Measurements from ENCODE around the gene CASKIN2.
"Not testable (repeated sequence)": the region's sequence is repeated elsewhere in the genome, so short reads cannot be mapped to it uniquely, and the experiment has no call there.

Gene CASKIN2

DNA sequence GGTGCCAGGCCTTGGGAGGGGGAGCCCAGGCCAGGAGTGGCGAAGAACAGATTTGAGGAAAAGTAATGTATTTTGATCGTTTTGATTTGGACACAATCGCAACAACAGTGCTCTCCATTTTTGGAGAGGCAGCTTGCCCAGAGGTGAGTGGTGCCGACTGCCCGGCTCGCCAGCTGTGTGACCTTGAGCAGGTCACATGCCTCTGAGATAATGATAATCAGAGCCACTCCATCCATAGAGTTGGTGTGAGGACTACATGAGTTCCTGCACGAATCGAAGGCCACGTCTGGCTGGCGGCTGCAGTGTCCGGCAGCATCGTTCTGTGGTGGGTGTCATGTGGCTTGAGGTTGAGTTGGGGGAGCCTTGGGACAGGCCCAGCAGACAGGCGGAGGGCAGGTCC lies 30.8 kb upstream of the CASKIN2 start:
- DNase-seq (ENCODE audit: low spot score): no peak

DNA sequence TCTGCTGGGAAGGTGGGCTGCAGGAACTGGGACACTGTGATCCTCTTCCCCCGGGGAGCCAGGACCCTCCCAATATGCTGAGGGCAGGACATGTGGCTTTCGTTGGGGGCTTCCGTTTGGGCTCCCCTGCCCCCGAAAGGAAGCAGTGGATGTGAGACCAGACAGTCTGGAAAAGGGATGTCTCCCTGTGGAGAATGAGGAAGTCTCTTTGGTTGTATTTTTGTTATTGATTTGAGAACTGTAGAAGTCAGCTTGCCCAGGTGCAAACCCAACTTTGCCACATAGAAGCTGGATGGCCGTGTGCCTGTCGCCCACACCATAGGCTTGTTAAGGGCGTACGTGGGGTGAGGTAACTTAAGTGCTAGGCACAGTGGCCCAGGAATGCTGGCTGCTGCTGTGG lies 28.9 kb upstream of the CASKIN2 start:
- no peak for DNase-seq (ENCODE audit: low spot score)

DNA sequence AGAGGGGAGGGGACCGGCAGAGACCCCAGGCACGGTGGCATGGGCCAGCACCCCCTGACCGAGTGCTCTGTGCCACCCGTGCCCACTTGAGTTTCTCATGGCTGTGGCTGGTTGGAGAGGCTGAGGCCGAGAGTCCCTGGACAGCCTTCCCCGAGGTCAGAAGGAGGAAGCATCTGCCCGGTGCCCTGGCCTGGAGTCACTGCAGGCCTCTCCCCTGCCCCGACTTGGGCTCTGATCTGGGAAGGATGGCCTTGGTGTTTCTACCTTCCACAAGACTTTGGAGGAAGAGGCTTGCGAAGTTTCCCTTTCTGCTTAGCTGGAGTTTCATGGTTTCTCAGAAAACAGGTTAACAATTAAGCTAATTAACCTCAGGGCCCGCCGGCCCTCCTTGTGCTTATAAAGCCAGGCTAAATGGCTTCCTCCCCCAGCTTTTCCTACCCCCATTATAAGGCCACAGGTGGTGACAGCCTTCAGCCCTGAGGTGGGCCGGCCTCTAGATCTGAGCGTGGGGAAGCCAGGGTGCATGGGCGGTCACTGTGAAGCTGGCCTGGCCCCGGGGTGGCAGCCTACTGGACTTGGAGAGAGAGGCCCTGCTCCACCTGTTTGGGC lies 27.5 kb upstream of the CASKIN2 start:
- no peak for DNase-seq (ENCODE audit: low spot score)

DNA sequence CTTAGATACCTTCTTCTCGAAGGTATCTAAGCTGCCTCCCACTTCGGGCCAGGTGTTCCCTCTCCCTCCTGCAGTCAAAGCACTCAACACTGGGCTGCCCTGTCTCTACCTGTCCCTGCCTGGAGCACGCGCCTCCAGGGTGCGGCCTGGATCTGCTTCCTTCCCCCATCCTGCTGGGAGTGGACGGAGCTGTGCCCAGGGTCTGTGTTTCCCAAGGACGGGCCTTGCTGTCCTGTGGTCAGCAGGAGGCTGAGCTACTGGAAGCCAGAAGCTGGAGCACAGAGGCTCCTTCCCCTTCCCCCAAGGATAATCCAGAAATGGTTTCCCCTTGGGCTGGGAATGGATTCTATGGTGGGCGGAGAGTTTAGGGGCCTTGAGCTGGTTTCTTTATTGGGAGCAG lies 26.9 kb upstream of the CASKIN2 start:
- DNase-seq (ENCODE audit: low spot score): no peak

DNA sequence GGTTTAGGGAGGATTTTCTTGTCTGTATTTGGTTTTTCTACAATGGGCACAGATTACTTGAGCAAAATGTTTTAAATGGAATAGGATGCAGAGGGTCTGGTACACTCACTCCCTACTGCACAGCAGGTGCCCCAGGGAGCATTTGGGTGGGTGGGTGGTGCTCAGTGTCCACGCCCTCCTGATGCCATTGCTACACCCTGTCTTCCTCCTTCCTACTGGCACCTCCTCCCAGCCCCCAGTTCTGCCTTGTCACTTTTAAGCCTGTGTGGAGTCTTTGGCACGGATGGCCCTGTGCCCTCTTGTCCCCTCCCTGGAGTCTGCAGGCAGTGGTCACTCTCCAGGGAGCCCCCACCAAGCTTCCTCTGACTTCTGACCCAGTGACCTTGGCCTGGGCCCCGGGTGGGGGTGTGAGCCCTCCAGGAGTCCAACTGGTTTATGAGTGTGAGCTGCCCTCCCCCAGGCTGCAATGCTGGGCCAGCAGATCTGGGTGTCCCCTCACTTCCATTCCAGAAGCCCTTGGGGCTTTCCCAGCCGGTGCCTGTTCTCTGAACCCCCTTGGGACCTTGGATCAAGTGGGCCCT lies 25.7 kb upstream of the CASKIN2 start:
- no peak for DNase-seq (ENCODE audit: low spot score)

DNA sequence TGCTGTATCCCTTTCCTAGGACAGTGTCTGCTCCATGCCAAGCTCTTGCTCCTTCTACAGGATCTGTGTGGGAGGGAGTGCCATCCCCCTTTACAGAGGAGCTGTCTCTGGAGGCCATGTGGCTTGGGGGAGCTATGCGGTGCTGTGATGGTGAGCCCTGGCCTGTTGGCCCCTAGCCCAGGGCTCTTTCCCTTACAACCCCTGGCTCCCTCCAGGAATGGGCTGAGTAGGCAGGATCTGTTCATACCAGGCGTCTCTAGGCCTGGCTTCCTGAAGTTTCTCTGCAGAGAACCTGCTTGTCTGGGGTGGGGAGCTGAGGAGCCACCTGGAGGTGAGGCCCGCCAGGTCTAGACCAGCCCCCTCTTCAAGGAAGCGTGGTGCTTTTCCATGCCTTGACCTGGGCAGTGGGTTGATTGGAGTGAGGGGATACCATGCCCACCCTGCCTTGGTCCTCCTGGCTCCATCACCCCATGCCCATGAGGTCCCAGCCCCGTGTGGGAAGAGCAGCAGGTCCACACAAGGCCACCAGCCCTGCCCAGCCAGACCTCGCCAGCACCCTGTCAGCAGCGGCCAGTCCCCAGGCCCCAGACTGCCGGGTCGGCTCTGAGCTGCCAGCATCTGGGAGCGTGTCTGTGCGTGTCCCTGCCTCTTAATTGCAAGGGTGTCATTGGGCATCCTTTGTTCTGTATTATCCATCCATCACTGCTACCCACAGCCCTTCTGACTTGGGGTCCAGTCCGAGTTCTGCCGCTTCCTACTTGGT lies 24.8 kb upstream of the CASKIN2 start:
- no peak for DNase-seq (ENCODE audit: low spot score)

DNA sequence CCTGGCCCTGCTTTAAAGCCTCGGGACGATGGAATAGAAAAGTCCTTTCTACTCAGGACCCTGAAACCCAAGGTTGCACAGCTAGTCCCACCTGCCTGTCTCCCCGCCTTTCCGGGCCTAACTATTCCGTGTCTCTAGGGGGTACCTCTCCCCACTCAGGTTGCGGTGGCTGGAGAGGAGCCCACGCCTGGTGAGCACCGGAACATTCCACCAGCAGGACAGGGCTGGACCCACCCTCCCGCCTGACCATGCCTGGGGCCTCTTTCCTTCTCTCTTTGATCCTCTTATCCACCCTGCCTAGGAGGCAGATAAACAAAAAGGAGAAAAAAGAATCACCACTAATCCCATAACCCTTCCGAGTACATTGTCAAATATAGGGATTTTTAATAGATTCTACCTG lies 21.0 kb upstream of the CASKIN2 start:
- no peak for DNase-seq (ENCODE audit: low spot score)

DNA sequence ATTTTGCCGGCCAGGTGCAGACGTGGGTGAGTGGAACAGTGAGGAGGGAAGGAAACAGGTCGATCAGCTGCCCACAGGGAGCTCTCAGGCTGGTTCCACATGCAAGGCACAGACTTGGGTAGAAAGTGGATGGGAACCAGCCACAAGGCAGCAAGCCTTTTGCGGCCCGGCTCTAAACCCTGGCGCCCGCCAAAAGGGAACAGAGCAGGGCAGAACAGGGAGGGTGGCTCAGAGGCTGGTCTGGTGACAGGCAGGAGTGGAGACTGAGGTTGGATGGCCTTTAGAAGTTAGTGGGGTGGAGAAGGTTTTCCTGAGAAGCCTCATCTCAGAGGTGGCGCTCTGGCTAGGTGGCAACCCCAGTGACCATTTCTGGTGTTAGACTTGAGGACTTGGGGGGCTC lies 20.5 kb upstream of the CASKIN2 start:
- DNase-seq (ENCODE audit: low spot score): no peak

DNA sequence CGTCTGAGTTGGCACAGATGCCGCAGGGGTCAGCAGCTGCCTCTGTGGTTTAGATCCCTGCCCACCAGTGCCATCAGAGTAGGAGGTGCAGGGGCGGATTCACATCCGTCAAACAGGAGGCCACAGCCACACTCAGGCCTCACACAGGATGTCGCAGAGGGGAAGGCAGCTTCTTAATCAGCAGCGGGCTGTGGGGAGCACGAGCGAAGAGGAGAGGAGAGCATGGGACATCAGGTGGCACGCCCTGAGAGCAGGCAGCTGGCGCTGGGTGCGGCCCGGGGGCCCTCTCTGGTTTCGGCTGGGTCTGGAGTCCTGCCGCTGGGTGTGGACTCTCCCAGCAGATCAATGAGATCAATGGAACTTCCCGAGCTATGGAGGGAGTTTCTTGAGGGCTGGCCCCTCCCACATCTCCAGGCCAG lies 19.8 kb upstream of the CASKIN2 start:
- no peak for DNase-seq (ENCODE audit: low spot score)

DNA sequence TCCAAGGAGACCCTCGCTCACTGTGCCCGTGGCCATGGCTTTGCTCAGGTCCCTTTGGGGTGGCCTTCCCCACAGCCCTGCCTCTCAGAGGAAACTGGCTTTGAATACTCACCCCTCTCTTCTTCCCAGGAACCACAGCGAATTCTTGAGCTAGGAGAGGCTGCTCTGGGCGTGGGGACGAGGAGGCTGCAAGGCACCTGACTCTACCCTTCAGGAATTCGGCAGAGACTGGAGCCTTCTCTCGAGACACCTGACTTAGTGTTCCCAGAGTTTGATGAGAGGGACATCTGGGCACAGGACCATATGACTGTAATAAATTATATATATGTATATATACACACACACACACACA lies 16.4 kb upstream of the CASKIN2 start:
- DNase-seq (ENCODE audit: low spot score): no peak

DNA sequence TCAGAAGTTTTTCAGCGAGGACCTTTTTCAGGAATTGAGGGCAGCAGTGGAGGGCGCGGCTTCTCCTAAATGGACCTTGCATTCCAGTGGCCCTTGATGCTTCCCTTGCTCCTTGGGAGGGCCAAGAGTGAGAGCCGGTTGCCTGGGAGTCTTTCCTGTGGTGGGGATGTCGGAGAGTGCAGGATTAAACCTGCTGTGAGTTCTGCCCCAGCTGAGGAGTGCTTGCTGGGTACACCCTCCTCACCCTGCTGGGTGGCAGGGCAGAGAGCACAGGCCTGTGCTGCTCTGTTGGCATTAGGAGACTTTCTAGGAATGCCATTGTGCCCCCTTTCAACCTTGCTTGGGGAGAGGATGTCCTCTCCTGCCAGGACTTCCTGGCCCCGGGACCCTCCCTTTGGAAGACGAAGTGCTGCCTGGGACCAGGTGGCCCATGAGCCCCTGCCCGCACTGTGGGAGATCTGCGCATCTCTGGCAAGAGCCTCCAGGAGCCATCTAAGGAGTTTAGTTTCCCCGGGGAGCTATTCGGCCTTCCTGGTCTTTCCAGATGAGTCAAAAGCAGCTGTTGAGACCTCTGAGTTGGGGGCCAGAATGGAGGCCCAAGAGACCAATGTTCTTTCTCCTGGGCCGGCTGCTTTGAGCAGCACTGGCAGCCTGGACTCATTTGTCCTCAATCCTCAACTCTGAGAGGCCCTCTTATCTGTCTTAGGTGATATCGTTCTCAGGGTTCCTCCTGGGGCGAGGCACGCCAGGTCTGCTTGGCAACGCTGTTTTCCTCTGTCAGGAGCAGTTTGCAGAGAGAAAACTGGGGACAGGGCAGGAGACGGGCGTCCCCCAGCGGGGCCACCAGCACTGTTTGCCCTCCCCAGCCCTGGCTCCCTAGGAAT lies 15.7 kb upstream of the CASKIN2 start:
- DNase-seq (ENCODE audit: low spot score): no peak

DNA sequence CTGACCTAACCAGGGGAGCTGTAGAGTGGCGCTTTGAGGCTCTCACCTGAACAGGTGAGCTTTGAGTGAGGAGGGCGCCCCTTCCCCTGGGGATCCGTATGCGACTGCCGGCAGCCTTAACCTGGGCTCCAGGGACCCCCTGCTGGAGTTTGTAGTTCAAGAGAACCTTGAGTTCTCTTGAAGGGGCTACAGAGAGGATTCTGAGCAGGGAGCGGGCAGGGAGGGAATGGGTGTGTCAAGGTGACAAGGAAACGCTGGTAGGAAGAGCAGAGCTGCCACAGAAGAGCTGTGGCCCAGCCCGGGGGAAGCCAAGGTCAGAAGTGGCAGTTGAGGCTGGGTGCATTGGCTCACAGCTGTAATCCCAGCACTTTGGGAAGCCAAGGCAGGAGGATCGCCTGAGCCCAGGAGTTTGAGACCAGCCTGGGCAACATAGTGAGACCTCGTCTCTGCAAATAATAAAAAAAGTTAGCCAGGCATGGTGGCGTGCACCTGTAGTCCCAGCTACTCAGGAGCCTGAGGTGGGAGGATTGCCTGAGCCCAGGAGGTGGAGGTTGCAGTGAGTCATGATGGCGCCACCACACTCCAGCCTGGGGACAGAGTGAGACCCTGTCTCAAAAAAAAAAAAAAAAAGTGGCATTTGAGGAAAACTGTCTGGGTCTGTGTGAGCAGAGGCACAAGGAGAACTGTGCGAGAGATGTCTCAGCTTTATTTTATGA lies 11.4 kb upstream of the CASKIN2 start:
- DNase-seq (ENCODE audit: low spot score): no peak

DNA sequence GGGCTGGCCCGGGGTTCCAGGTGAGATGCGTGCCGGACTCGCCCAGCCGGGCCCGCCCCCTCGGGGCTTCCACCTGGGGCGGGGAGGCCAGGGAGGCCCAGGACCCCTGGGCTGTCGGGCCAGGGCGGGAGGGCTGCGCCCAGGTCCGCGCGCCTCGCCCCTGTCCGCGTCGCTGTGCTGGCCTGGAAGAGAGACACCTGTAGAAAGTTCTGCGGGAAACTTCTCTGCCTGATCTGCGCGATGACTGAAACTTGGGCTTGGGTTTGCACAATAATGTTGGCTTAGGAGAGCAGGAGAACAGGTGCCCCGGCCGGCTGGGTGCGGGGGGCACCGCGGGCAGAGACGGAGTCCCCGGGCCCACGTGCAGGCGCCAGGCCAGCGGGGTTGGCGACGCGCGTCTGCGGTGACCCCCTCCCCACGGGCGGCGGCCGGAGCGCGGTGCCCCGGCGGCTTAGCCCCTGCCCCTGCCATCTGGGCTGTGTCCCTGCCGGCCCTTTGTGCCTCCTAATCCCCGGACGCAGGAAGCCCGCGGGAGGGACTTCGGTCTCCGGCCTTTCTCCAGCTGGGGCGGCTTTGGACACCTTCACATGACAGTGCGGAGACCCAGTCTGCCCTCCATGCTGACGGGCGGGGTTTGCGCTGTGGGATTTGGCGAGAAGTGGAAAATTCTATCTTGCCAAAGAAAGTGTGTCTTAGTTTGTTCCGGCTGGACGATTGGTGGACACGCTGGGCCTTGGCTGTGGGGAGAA lies 10.6 kb upstream of the CASKIN2 start:
- DNase-seq (ENCODE audit: low spot score): no peak

DNA sequence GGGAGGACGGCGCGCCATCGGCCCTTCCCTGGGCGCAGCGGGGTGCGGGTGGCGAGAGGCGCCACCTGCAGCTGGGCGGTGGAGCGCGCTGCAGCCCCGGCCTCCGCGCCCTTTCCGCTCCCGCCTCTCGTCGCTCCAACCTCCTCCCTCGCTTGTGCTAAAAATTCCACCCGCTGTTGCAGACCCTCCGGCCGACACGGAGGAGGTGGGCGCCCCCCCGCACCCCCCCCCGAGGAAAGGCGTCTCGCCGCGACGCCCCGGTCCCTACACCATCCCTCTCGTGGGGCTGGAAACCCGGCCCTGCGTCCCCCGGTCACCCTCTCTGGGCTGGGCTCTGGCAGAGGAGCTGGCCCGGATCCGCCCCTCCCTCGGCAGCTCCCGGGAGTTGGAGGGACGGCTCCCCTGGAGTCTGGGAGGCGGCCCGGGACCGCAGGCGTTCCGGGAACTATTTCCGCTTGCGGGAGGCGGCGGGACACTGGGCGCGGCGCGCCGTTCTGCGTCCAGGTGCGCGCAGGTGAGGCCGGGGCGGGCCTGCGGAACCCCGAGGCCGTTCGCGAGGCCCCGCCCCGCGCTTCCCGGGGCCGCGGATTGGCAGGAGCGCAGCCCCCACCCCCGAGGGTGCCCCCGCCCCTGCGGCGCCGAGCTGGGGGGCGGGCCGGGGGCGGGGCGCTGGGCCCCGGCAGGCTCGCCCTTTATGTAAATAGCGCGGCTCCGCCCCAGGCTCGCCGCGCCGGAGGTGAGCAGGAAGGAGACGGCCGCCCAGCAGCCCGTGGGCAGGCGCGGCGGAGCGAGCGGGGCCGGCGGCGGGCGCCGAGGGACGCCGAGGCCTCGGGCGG lies 9.9 kb upstream of the CASKIN2 start, which contains the start of gene LLGL2:
LLGL2 (plus strand) TSS at position 728 of the 836 bp plus-strand sequence. CDS start 17,730 bp downstream, outside the sequence.
- peak; percentile 72 for DNase-seq (ENCODE audit: low spot score)

DNA sequence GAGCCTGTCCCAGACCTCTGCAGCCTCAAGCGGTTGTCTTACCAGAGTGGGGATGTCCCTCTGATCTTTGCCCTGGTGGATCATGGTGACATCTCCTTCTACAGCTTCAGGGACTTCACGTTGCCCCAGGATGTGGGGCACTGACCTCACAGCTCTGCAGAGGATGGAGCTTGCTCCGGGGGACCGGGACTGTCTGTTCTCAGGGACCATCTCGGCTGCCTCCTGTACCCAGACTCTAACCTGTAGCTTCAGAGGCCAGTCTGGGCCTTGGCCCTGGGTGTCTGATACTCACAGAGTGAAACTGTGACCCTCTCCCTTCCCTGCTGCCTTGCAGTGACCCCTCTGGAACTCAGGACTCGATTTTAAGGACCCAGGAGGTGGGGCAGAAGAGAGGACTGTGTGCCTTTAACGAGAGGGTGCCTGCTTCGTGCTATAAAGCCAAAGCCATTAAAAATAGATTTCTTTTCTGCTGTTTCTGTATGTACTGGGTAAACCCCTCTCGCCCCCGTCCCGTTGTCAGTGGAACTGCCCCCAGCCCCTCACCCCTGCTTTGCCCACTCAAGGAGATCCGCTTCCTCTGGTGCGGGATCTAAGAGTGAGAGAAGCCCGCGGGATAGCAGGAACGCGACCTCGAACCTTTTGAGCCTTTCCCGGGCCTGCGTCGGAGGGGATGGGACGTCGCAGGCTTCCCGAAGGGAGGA lies 9.1 kb upstream of the CASKIN2 start:
- no peak for DNase-seq (ENCODE audit: low spot score)

DNA sequence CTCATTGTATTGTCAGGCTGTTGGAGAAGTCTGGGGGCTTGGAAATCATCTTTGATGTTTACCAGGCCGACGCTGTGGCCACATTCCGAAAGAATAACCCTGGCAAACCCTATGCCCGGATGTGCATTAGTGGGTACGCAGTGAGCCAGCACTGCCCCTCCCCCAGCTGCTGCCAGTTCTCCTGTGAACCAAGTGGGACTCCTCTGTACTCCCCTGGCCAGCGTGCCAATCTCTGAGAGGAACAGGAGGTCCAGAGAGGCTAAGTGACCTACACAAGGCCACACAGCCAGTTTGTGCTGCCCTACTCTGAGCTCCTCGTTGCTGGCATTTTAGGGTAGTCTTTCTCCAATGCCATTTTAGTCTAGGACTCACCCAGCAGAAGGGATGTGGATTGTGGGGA lies 8.3 kb upstream of the CASKIN2 start:
- DNase-seq (ENCODE audit: low spot score): no peak

DNA sequence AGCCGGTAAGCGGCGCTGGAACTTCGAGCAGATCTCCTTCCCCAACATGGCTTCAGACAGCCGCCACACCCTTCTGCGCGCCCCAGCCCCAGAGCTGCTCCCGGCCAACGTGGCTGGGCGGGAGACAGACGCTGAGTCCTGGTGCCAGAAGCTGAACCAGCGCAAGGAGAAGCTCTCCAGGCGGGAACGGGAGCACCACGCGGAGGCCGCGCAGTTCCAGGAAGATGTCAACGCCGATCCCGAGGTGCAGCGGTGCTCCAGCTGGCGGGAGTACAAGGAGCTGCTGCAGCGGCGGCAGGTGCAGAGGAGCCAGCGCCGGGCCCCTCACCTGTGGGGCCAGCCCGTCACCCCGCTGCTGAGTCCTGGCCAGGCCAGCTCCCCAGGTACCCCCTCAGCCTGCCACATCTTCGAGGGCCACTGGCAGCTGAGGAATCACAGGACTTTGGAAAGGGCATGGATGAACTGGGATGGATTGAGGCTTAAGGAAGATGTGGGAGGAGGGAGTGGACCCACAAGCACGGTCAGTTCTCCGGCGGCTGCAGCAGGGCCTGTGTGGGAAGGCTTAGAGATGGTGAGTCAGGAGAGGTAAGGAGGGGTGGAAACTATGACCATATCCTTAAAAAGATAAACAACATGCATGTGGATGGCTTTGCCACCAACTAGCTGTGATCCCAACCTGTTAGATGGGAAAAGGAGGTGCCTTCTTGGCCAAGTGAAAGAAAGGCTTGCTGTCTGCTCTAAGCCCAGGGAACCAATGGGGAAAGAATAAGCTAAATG lies 6.8 kb upstream of the CASKIN2 start:
- DNase-seq (ENCODE audit: low spot score): no peak

DNA sequence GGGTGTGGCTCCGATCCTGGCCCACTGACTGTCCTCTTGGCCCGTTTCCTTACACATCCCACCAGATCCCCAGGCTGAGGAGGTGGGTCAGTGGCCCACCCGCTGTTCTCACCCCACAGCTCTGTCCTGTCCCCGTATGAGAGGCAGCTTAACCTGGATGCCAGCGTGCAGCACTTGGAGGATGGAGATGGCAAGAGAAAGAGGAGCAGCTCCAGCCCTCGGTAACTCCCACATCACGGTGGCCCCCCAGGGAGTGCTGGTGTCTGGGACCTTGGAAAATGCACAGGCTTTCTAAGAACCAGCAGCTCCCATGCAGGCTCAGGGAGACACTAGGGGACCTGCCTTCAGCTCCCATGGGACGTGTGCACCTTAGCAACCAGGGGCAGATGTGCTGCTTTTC lies 6.0 kb upstream of the CASKIN2 start:
- no peak for DNase-seq (ENCODE audit: low spot score)

DNA sequence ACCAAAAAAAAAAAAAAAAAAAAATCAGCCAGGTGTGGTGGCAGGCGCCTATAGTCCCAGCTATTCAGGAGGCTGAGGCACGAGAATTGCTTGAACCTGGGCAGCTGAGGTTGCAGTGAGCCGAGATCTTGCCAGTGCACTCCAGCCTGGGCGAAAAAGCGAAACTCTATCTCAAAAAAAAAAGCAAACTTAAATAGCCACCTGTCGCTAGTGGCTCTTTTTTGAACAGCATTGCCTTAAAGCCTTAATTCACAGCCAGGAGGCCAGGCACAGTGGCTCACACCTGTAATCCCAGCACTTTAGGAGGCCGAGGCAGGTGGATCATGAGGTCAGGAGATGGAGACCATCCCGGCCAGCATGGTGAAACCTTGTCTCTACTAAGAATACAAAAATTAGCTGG lies 5.1 kb upstream of the CASKIN2 start:
- not testable (repeated sequence) for DNase-seq (ENCODE audit: low spot score)

Measured in hepatic stellate cell (primary cell).